SW480 (cell line): ENCODE results near the gene TEK.
A peak's percentile ranks its signal among the peaks of the same experiment; 100 is the strongest.

Experiments used
- DNase-seq: peaks from one replicate; pipeline ENCODE4 v3.0.0-alpha.2; 2016; ENCODE audit warnings: low spot score

Gene TEK

GRCh38 chr9:27181381-27181780, 72.4 kb downstream of the TEK start:
- DNase-seq: peak; percentile 15

DNA sequence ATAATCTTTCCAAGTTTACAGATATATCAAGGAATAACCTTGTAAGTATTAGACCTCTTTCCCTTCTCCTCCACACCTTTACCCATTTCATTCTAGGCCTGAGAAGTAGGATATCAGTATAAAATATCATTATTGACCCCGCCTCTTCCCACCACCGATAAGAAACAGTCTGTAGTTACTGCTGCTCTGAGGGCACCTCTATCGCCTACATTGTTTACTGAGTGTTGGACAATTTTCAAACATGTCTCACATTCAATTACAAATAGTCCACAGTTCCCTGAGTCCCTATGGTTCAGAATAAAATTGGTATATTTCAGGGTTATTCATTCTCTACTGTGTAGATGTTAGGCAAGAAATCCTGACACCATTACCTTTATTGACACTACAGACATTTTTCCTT, 73.4 kb downstream of the TEK start:
- no peak for DNase-seq

- DNase-seq: no peak
Measured at GRCh38 chr9:27183131-27183530, 74.1 kb downstream of the TEK start.

GRCh38 chr9:27183701-27184100, 74.7 kb downstream of the TEK start:
- DNase-seq: no peak

- DNase-seq: no peak
Measured at GRCh38 chr9:27184556-27185351, 75.7 kb downstream of the TEK start.

GRCh38 chr9:27188426-27188825, 79.4 kb downstream of the TEK start:
- DNase-seq: no peak

DNA sequence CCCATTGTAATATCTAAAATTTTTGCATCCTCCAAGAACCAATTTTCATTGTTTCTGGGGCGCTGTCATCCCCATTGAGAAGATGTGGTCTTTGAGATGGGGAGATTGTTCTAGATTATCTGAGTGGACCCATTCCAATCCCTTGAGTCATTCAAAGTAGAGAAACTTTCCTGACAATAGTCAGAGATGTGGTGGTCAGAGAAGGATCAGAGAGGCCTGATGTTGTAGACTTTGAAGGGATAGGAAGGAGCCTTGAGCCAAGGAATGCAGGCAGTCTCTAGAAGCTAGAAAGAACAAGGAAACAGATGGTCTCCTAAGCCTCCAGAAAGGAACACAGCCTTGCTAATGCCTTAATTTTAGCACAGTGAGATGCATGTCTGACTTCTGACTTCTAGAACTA, 80.4 kb downstream of the TEK start:
- no peak for DNase-seq

- DNase-seq: no peak
Measured at GRCh38 chr9:27192291-27192960, 83.4 kb downstream of the TEK start.

- DNase-seq: no peak
Measured at GRCh38 chr9:27193886-27194285, 84.9 kb downstream of the TEK start.

- DNase-seq: peak; percentile 71
Measured at GRCh38 chr9:27194401-27195091, 85.5 kb downstream of the TEK start.

GRCh38 chr9:27195191-27195590, 86.2 kb downstream of the TEK start:
- no peak for DNase-seq

GRCh38 chr9:27196383-27196782, 87.4 kb downstream of the TEK start:
- DNase-seq: no peak

GRCh38 chr9:27198190-27198589, 89.2 kb downstream of the TEK start:
- peak; percentile 7 for DNase-seq

- no peak for DNase-seq
Measured at GRCh38 chr9:27202056-27202455, 93.0 kb downstream of the TEK start.

GRCh38 chr9:27203783-27204182, 94.8 kb downstream of the TEK start:
- DNase-seq: no peak

GRCh38 chr9:27204578-27204977, 95.6 kb downstream of the TEK start:
- peak; percentile 7 for DNase-seq

DNA sequence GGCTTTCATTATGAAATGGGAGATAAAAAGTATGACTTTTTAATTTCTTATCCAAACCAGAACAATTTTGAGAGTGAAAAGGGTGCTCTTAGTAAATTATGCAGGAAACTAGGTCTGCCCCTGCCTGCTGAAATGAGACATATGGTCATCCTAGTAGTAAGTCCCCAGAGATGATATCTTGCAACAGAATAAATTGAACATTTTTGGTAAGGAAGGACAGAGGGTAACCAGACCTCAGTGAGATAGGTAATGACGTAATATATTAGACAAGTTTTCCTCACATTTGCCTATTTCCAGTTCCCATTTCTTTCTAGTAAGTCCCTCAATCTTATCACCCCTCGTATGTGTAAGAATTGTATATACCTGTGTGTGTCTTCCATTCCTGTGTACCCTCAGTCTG, 96.2 kb downstream of the TEK start:
- DNase-seq: no peak

DNA sequence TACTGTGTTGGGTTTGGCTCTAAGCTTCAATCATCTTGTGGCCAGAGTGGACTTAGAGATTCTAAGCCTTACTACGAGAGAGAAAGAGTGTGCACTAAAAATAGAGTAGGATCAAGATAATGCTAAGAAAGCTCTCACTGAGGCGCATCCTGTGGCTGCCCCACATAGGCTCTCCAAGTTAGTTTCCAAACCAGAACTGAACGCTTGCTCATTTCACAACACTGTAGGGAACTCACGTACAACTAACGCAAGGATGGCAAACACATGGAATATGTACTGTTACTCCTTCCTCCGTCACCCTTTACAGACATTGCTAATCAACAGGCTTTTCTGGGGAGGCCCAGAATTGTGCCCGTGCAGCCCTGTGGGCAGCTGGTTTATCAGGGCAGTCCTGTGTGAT, 97.0 kb downstream of the TEK start:
- DNase-seq: no peak

- DNase-seq: no peak
Measured at GRCh38 chr9:27209034-27209433, 100.0 kb downstream of the TEK start.

DNA sequence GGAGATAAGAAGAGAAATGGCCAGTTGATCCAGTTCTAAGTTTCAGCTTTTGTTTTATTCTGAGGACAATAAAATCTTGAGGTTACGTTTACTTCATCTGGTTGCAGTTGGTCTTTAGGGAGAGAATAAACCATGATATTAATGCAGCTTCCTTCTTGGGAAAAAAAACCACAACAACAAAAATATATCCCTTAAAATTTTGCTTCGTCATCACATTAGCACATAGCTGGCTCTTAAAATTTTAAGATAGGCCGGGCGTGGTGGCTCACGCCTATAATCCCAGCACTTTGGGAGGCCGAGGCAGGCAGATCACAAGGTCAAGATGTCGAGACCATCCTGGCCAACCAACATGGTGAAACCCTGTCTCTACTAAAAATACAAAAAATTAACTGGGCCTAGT, 101.6 kb downstream of the TEK start:
- DNase-seq: no peak

DNA sequence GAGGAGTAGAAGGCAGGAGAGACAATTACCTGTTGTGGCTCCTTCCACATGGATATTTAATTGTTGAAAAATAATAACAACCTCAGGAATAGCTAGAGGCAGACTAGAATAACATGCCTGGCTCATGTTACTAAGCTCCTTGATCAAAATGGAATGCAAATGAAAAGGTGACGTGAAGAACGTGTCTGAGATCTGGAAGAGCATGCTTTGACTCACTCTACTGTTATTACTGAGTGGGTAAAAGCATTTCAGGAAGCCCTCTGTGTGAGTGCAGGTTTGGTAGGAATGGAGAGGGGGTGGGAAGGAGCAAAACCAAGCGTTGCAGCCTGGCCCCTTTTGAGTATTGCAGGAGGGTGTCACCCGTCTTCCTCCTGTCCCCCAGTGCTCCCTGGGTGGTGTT, 103.2 kb downstream of the TEK start:
- DNase-seq: no peak

GRCh38 chr9:27212621-27213020, 103.6 kb downstream of the TEK start:
- DNase-seq: no peak

GRCh38 chr9:27227192-27227591, 118.2 kb downstream of the TEK start:
- peak; percentile 47 for DNase-seq
